ENCODE results near the gene METTL6.

DNA sequence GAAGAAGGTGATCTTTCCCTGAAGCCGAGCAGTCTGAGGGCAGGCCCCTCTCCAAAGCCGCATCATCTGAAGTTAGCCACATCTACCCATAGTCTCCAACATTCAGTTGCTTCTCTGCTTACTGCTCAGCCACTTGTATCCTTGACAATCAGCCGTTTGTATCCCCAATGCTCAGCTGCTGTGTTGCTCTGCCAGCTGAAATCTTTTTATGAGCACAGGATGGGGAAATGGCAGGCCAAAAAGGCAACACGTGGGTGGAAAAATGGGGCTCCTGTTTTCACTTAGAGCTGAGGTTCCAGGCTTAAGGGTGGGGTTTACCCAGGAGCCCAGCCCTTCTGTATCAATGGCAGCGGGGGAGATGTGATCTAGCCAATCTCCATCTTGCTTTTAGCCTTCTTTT, 36.3 kb downstream of the METTL6 start:
- TF ChIP-seq, protein P1, sequence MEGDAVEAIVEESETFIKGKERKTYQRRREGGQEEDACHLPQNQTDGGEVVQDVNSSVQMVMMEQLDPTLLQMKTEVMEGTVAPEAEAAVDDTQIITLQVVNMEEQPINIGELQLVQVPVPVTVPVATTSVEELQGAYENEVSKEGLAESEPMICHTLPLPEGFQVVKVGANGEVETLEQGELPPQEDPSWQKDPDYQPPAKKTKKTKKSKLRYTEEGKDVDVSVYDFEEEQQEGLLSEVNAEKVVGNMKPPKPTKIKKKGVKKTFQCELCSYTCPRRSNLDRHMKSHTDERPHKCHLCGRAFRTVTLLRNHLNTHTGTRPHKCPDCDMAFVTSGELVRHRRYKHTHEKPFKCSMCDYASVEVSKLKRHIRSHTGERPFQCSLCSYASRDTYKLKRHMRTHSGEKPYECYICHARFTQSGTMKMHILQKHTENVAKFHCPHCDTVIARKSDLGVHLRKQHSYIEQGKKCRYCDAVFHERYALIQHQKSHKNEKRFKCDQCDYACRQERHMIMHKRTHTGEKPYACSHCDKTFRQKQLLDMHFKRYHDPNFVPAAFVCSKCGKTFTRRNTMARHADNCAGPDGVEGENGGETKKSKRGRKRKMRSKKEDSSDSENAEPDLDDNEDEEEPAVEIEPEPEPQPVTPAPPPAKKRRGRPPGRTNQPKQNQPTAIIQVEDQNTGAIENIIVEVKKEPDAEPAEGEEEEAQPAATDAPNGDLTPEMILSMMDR (IDR thresholded peaks at IDR 0.05), result no peak
- no peak for TF ChIP-seq POLR2A (IDR thresholded peaks at IDR 0.05)
- no peak for TF ChIP-seq EP300 (IDR thresholded peaks at IDR 0.05)

All from suprapubic skin (tissue), 3 donors.